ENCODE measurements around the gene CIRBP. TPM values are rescaled to one million over a fixed set of nuclear protein-coding genes. Genes with fewer than 3 reads are reported as not detected.

The CIRBP gene
- total and polyA plus RNA-seq, 5 donors from 2014 or later: 172 to 497 (median 232) TPM

DNA sequence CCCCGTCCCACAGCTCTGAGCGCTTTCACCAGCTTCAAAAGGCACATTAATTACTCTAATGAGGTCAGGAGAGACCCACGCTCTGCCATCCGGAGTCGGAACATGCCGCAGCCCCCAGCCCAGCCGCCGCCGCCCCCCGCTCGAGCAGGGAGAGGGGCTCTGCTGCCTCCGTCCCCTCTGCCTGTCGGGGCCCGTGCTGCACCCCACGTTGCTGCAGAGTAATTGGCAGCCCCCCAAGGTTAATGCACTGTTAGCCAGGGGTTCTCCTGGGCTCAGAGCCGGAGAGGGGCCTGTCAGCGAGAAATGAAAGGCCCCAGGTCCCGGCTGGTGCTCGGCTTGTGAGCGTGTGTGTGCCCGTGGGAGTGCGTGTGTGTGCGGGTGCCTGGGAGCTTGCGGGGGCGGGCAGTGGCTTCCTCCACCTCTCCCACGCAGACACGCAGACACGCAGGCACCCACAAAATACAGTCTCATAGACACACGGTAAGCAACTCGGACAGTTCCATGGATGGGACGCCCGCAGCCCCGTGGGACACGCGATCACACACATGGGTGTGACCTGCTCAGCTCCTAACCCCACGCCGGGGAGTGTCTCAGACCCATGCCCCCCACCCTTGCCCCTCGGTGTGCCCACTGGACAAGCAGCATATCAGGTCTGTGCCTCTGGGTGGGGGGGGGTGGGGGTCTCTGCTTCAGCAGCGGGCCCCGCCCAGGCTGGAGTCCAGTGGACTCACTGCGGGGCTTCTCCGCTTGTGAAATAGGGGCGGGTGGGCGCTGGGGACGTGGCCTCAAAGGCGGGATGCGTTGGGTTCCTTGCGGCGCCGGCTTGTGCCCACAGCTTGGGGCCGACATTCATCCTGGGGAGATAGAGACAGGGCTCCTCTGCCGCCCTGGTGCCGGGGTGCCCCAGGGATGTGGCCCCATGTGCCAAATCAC, 11.8 kb downstream of the CIRBP start:
- no peak overlapping the region for H3K27ac ChIP-seq (ENCODE audit: insufficient read depth, low read length, poor library complexity, severe bottlenecking)
- H3K4me3 ChIP-seq (ENCODE audit: low read depth, low read length): no peak overlapping the region
- H3K27me3 ChIP-seq (ENCODE audit: control insufficient read depth, insufficient read depth, low read length): peaks cover 3% of the 10 kb centered on the region
- H3K9me3 ChIP-seq (ENCODE audit: control insufficient read depth in 2 of 2, low read length in 2 of 2): no peaks in the 10 kb centered on the region
- ATAC-seq (ENCODE audit: low read depth in 2 of 2): no peak
- Mint-ChIP-seq H3K36me3 (peaks cover 7% of the 10 kb centered on the region), H3K9me3 (peaks cover 0 to 2% (median 0%) of the 10 kb centered on the region in 7 donors), H3K27ac (no peak overlapping the region), H3K27me3 (peaks cover 25% of the 10 kb centered on the region), H3K4me3 (peak overlapping the region in 1 of 4 donors; percentile 79), H3K4me1 (peaks cover 0 to 22% (median 12%) of the 10 kb centered on the region in 4 donors)
- H3K4me1 ChIP-seq (ENCODE audit: control insufficient read depth, insufficient read depth, low read length, poor library complexity, severe bottlenecking): peaks cover 15% of the 10 kb centered on the region
- H3K36me3 ChIP-seq (ENCODE audit: control insufficient read depth, insufficient read depth, low read length): peaks cover 5% of the 10 kb centered on the region
- no peak for DNase-seq

DNA sequence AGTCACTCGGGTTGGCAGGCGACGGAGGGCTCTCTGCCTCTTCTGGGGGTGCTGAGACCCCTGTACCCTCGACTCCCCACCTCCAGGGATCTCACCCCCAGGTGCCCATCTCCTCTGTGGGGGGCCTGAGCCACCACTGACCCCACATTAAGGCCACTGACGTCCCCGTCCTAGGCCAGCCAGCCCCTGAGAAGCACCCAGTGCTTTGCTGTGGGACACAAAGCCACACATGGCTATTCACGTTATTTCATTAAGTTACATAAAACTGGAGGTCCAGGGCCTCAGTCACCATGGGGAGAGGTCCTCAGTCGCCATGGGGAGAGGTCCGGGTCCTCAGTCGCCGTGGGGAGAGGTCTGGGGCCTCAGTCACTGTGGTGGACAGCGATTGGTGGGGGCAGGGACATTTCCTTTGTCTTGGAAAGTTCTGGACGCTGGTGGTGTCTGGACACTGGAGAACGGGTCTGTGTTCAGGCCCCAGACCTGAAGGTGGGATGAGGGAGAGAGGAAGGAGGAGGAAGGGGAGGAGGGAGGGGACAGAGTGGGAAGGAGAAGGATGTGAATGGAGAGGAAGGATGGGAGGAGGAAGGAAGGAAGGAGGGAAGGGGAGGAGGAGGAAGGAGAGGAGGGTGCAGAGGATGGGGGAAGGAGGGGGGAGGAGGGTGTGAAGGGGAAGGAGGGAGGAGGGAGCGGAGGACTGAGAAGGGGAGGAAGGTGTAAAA, 12.6 kb downstream of the CIRBP start:
- H3K27me3 ChIP-seq (ENCODE audit: control insufficient read depth, insufficient read depth, low read length): peaks cover 3% of the 10 kb centered on the region
- Mint-ChIP-seq H3K4me1 (peaks cover 0 to 22% (median 10%) of the 10 kb centered on the region in 4 donors), H3K4me3 (no peak overlapping the region), H3K27ac (no peak overlapping the region), H3K27me3 (peaks cover 25% of the 10 kb centered on the region), H3K9me3 (peaks cover 0 to 2% (median 0%) of the 10 kb centered on the region in 7 donors), H3K36me3 (peaks cover 7% of the 10 kb centered on the region)
- ATAC-seq (ENCODE audit: low read depth in 2 of 2): no peak
- H3K27ac ChIP-seq (ENCODE audit: insufficient read depth, low read length, poor library complexity, severe bottlenecking): no peak overlapping the region
- H3K9me3 ChIP-seq (ENCODE audit: control insufficient read depth in 2 of 2, low read length in 2 of 2): no peaks in the 10 kb centered on the region
- no peak overlapping the region for H3K4me3 ChIP-seq (ENCODE audit: low read depth, low read length)
- H3K36me3 ChIP-seq (ENCODE audit: control insufficient read depth, insufficient read depth, low read length): peaks cover 5% of the 10 kb centered on the region
- H3K4me1 ChIP-seq (ENCODE audit: control insufficient read depth, insufficient read depth, low read length, poor library complexity, severe bottlenecking): peaks cover 11% of the 10 kb centered on the region
- no peak for DNase-seq

DNA sequence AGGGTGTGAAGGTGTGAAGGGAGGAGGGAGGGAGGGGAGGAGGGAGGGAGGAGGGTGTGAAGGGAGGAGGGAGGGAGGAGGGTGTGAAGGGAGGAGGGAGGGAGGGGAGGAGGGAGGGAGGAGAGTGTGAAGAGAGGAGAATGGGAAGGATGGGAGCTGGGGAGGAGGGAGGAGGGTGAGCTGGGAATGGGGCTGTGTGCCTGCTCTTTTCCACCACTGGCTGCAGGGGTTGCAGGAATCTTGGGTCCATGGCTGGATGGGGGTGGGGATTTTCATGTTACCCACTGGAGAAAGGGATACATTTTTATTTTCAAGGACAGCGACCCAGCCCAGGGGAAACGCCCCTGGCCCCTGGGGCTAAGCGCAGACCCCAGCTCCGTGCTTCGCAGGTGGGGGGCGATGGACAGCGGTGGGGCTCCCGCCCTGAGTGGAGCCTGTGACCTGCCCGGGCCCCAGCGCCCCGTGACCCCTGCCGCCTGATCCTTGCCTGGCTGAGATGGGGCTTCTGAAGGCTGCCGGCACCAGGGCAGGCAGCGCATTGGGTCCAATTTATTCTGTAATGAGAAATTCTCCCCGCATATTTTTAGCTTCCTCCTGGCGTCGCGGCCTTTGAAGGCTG, 13.6 kb downstream of the CIRBP start:
- H3K4me3 ChIP-seq (ENCODE audit: low read depth, low read length): no peak overlapping the region
- no peak overlapping the region for H3K27ac ChIP-seq (ENCODE audit: insufficient read depth, low read length, poor library complexity, severe bottlenecking)
- DNase-seq (no peak), ATAC-seq (ENCODE audit: low read depth in 2 of 2) (no peak)
- peaks cover 3% of the 10 kb centered on the region for H3K27me3 ChIP-seq (ENCODE audit: control insufficient read depth, insufficient read depth, low read length)
- peaks cover 5% of the 10 kb centered on the region for H3K36me3 ChIP-seq (ENCODE audit: control insufficient read depth, insufficient read depth, low read length)
- Mint-ChIP-seq H3K9me3 (peaks cover 0 to 2% (median 0%) of the 10 kb centered on the region in 7 donors), H3K4me3 (peak overlapping the region in 1 of 4 donors; percentile 47), H3K36me3 (peaks cover 7% of the 10 kb centered on the region), H3K27ac (peak overlapping the region in 1 of 3 donors; percentile 56), H3K27me3 (peaks cover 25% of the 10 kb centered on the region), H3K4me1 (peaks cover 0 to 19% (median 8%) of the 10 kb centered on the region in 4 donors)
- peaks cover 8% of the 10 kb centered on the region for H3K4me1 ChIP-seq (ENCODE audit: control insufficient read depth, insufficient read depth, low read length, poor library complexity, severe bottlenecking)
- no peaks in the 10 kb centered on the region for H3K9me3 ChIP-seq (ENCODE audit: control insufficient read depth in 2 of 2, low read length in 2 of 2)

DNA sequence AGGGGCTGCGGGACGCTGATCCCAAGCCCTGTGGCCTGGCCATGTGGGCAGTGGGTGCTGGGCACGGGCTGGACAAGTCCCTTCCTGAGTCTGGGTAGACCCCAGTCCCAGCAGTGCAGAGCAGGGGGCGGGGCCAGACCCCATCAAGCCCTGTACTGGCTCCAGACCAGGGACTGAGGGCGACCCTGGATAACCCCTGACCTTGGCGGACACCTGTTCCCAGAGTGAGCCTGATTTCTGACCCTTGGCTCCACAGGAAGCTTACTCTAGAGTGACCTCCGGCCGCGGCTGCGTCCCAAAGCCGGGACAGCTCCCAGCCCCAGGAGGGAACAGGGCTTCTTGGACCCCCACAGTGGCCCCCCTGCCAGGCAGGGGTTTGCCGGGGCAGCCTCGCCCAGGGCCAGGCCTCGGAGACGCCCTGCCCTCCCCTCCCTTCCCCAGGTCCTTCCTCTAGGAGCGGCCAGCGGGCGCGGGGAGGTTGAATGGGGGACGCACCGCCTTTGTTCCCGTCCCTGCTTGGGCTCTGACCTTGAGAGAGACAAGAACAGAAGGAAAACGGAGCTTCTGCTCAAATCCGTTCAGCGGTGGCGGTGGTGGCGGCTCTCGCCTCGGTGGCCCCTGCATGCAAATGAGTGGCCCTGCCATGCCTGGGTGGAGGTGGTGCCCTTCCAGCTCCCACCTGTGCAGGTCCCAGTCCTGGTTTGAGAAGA, 14.2 kb downstream of the CIRBP start:
- H3K36me3 Mint-ChIP-seq: peaks cover 7% of the 10 kb centered on the region
- Histone ChIP-seq H3K36me3 (ENCODE audit: control insufficient read depth, insufficient read depth, low read length) (peaks cover 5% of the 10 kb centered on the region), H3K27ac (ENCODE audit: insufficient read depth, low read length, poor library complexity, severe bottlenecking) (no peak overlapping the region), H3K4me1 (ENCODE audit: control insufficient read depth, insufficient read depth, low read length, poor library complexity, severe bottlenecking) (peaks cover 8% of the 10 kb centered on the region), H3K27me3 (ENCODE audit: control insufficient read depth, insufficient read depth, low read length) (peaks cover 3% of the 10 kb centered on the region), H3K4me3 (ENCODE audit: low read depth, low read length) (no peak overlapping the region), H3K9me3 (ENCODE audit: control insufficient read depth in 2 of 2, low read length in 2 of 2) (no peaks in the 10 kb centered on the region)
- peak overlapping the region in 1 of 3 donors; percentile 56 for H3K27ac Mint-ChIP-seq
- H3K27me3 Mint-ChIP-seq: peaks cover 25% of the 10 kb centered on the region
- peaks cover 0 to 15% (median 8%) of the 10 kb centered on the region in 4 donors for H3K4me1 Mint-ChIP-seq
- peaks cover 0 to 2% (median 0%) of the 10 kb centered on the region in 7 donors for H3K9me3 Mint-ChIP-seq
- ATAC-seq (ENCODE audit: low read depth in 2 of 2) (no peak), DNase-seq (no peak)
- peak overlapping the region in 1 of 4 donors; percentile 47 for H3K4me3 Mint-ChIP-seq

DNA sequence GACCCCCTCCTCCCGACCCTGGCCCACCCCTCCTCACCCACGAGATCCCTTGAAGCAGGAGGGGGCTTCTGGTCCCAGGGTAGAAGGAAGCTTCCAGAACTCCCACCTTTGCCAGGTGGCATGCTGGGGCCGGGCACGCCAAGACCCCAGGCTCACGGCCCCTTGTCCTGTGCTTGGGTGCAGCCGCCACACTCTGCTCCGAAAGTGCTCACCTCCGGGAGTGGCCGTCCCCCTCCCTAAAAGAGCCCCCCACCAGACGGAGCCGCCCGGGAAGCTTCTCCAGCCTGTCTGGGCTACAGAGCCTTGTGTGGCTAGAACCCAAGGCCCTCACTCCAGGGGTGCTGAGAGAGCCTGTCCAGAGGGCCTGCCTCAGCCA, 14.8 kb downstream of the CIRBP start:
- ATAC-seq (ENCODE audit: low read depth in 2 of 2): no peak
- Histone ChIP-seq H3K4me3 (ENCODE audit: low read depth, low read length) (no peak overlapping the region), H3K4me1 (ENCODE audit: control insufficient read depth, insufficient read depth, low read length, poor library complexity, severe bottlenecking) (peaks cover 8% of the 10 kb centered on the region), H3K27me3 (ENCODE audit: control insufficient read depth, insufficient read depth, low read length) (peaks cover 3% of the 10 kb centered on the region), H3K27ac (ENCODE audit: insufficient read depth, low read length, poor library complexity, severe bottlenecking) (no peak overlapping the region), H3K36me3 (ENCODE audit: control insufficient read depth, insufficient read depth, low read length) (peaks cover 3% of the 10 kb centered on the region), H3K9me3 (ENCODE audit: control insufficient read depth in 2 of 2, low read length in 2 of 2) (no peaks in the 10 kb centered on the region)
- H3K36me3 Mint-ChIP-seq: peaks cover 7% of the 10 kb centered on the region
- peaks cover 0 to 2% (median 0%) of the 10 kb centered on the region in 7 donors for H3K9me3 Mint-ChIP-seq
- peaks cover 25% of the 10 kb centered on the region for H3K27me3 Mint-ChIP-seq
- peaks cover 0 to 15% (median 8%) of the 10 kb centered on the region in 4 donors for H3K4me1 Mint-ChIP-seq
- H3K4me3 Mint-ChIP-seq: peak overlapping the region in 1 of 4 donors; percentile 29
- H3K27ac Mint-ChIP-seq: no peak overlapping the region
- DNase-seq: no peak

DNA sequence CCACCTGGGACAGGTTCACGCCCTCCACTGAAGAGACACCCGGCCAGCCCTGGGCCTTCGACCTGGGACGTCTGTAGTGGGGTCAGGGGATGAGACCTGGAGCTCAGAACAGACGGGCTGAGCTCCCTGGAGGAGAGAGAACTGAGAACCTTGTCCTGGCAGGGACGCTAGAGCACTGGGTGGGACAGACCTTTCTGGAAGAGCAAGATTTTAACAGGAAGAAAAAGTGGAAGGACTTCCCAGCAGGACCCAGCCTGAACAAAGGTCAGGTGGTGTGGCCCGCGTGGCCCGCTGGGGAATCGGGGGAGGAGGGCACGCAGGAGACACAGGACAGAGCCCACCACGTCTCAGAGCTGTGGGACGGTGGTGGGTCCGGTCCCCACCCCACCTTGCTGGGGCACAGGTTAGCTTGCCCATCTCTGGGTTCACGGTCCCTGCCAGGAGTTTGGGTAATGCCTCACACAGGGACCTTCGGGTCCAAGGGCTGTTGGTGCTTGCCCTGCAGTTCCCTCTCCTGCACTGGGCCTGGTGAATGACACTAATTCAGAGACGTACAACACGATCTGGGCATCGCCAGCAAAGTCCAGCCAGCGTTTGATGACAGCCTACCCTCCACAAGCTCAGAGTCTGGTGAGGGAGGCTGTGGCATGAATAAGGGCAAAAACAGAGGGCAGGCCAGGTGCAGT, 15.3 kb downstream of the CIRBP start:
- H3K4me1 ChIP-seq (ENCODE audit: control insufficient read depth, insufficient read depth, low read length, poor library complexity, severe bottlenecking): peaks cover 7% of the 10 kb centered on the region
- Mint-ChIP-seq H3K4me1 (peaks cover 0 to 15% (median 7%) of the 10 kb centered on the region in 4 donors), H3K27me3 (peaks cover 25% of the 10 kb centered on the region), H3K9me3 (peaks cover 0 to 2% (median 0%) of the 10 kb centered on the region in 7 donors), H3K27ac (no peak overlapping the region), H3K4me3 (peak overlapping the region; percentile 29 to 89 (median 48)), H3K36me3 (peaks cover 7% of the 10 kb centered on the region)
- DNase-seq (no peak), ATAC-seq (ENCODE audit: low read depth in 2 of 2) (no peak)
- H3K27me3 ChIP-seq (ENCODE audit: control insufficient read depth, insufficient read depth, low read length): peaks cover 3% of the 10 kb centered on the region
- H3K4me3 ChIP-seq (ENCODE audit: low read depth, low read length): no peak overlapping the region
- no peaks in the 10 kb centered on the region for H3K9me3 ChIP-seq (ENCODE audit: control insufficient read depth in 2 of 2, low read length in 2 of 2)
- no peaks in the 10 kb centered on the region for H3K36me3 ChIP-seq (ENCODE audit: control insufficient read depth, insufficient read depth, low read length)
- H3K27ac ChIP-seq (ENCODE audit: insufficient read depth, low read length, poor library complexity, severe bottlenecking): no peak overlapping the region
